Thoracic aorta (tissue), 2 donors: ENCODE measurements around the gene MRPS16. TPM values are rescaled to one million over a fixed set of nuclear protein-coding genes. Genes with fewer than 3 reads are reported as not detected.

ENCODE experiments used
- ATAC-seq: fragments of 150-250 bp; one replicate; pipeline ENCODE4 v1.8.0; 2017; ENCODE audit warnings: low read depth; ENCODE audit not compliant: insufficient number of reproducible peaks, low FRiP score
- DNase-seq: peaks from one replicate; pipeline ENCODE4 v3.0.0-alpha.2; 2020; ENCODE audit warnings: low spot score
- H3K27ac ChIP-seq, 2 donors: fragments of 200-600 bp; sonication (generic); 1 replicate in 1 of 2; 2 replicates in 1 of 2; pipeline ENCODE4 v1.5.1; 2016; ENCODE audit warnings: mild to moderate bottlenecking in 2 of 2, moderate library complexity in 2 of 2
- H3K27me3 ChIP-seq: fragments of 200-600 bp; sonication (generic); replicated peaks from 2 replicates; pipeline ENCODE4 v1.6.0; 2016; ENCODE audit warnings: mild to moderate bottlenecking; ENCODE audit not compliant: insufficient read depth
- H3K36me3 ChIP-seq: fragments of 200-600 bp; sonication (generic); one replicate; pipeline ENCODE4 v1.5.1; 2016
- H3K4me1 ChIP-seq, 2 donors: fragments of 200-600 bp; sonication (generic); 1 replicate in 1 of 2; 2 replicates in 1 of 2; pipeline versions ENCODE4 v1.5.1 to v1.6.0; 2016; ENCODE audit warnings: low read depth in 2 of 2, mild to moderate bottlenecking in 1 of 2; ENCODE audit not compliant: control insufficient read depth in 1 of 2
- H3K4me3 ChIP-seq: fragments of 200-600 bp; sonication (generic); 2 replicates; pipeline ENCODE4 v1.5.1; 2016; ENCODE audit warnings: mild to moderate bottlenecking
- H3K9me3 ChIP-seq: fragments of 200-600 bp; sonication (generic); 2 replicates; pipeline ENCODE4 v1.5.1; 2016
- total RNA-seq, 2 donors: library from RNA; depleted of rRNA; stranded (reverse); fragments of >200 nt; gene quantifications; one replicate each; pipeline versions ENCODE4 v1.1.0 to v1.2.3, GENCODE V29; 2016
- TF ChIP-seq, protein P1 (sequence below): fragments of 200-600 bp; sonication (generic); IDR thresholded peaks from one replicate; pipeline ENCODE4 v1.5.1; 2019; ENCODE audit warnings: antibody characterized with exemption

Gene MRPS16
- total RNA-seq, 2 donors from 2014 or later, result 29.3 to 41.2 TPM

DNA sequence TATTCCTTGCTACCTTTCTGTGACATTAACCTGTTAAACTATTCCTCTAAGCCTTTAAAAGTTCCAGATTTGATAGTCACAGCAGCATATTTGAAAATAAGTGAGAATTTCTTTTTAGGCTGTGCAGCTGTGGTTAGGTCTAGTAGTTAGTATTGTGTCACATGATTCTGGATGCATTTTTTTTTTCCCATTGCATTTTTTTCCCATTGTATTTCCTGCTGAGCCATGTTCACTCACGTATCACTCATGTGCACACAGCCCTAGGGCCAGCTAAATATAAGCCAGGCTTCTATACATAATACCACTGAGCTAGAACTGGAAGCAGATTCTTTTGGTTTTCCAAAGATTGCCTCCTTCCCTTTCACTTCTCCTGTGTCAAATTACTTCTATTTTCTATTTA is 42.7 kb downstream of the MRPS16 start:
- ATAC-seq, result no peak
- TF ChIP-seq, protein P1, sequence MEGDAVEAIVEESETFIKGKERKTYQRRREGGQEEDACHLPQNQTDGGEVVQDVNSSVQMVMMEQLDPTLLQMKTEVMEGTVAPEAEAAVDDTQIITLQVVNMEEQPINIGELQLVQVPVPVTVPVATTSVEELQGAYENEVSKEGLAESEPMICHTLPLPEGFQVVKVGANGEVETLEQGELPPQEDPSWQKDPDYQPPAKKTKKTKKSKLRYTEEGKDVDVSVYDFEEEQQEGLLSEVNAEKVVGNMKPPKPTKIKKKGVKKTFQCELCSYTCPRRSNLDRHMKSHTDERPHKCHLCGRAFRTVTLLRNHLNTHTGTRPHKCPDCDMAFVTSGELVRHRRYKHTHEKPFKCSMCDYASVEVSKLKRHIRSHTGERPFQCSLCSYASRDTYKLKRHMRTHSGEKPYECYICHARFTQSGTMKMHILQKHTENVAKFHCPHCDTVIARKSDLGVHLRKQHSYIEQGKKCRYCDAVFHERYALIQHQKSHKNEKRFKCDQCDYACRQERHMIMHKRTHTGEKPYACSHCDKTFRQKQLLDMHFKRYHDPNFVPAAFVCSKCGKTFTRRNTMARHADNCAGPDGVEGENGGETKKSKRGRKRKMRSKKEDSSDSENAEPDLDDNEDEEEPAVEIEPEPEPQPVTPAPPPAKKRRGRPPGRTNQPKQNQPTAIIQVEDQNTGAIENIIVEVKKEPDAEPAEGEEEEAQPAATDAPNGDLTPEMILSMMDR, result no peak
- no peak overlapping the region for H3K4me3 ChIP-seq
- DNase-seq, result no peak
- peaks cover 9% of the 10 kb centered on the region for H3K36me3 ChIP-seq
- no peak overlapping the region for H3K27ac ChIP-seq
- no peaks in the 10 kb centered on the region for H3K9me3 ChIP-seq
- H3K4me1 ChIP-seq, result no peaks in the 10 kb centered on the region
- H3K27me3 ChIP-seq, result no peaks in the 10 kb centered on the region

DNA sequence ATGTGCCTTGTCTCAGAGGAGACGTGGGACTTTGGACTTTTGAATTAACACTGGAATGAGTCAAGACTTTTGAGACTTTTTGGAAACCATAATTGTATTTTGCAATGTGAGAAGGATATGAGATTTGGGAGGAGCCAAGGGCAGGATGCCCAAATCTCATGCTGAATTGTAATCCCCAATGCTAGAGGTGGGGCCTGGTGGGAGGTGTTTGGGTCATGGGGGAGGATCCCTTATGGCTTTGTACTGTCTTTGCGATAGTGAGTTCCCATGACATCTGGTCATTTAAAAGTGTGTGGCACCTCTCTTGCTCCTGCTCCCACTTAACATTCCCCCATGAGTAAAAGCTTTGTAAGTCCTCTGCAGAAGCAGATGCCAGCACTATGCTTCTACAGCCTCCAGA is 44.6 kb downstream of the MRPS16 start:
- Histone ChIP-seq H3K4me1 (no peaks in the 10 kb centered on the region), H3K36me3 (peaks cover 9% of the 10 kb centered on the region), H3K4me3 (no peak overlapping the region), H3K9me3 (no peaks in the 10 kb centered on the region), H3K27ac (no peak overlapping the region), H3K27me3 (no peaks in the 10 kb centered on the region)
- ATAC-seq (no peak), DNase-seq (no peak)
- TF ChIP-seq, protein P1, result no peak

DNA sequence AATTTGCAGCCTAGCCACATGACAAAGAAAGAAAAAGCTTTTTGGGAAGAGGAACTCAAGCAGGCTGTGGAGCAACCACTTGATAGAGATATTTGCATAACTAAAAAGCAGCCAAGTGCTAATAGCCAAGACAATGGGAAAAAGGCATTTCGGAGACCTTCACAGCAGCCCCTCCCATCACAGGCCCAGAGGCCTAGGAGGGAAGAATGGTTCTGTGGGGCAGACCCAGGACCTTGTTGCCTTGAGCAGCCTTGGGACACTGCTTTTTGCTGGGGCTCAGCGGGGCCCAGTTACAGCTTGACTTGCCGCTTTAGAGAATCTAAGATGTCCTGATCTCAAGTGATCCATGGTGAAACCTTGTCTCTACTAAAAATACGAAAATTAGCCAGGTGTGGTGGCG is 46.1 kb downstream of the MRPS16 start:
- Histone ChIP-seq H3K4me1 (no peaks in the 10 kb centered on the region), H3K9me3 (no peaks in the 10 kb centered on the region), H3K36me3 (peaks cover 9% of the 10 kb centered on the region), H3K27ac (no peak overlapping the region), H3K4me3 (no peak overlapping the region), H3K27me3 (no peaks in the 10 kb centered on the region)
- TF ChIP-seq, protein P1, result no peak
- DNase-seq (no peak), ATAC-seq (no peak)

DNA sequence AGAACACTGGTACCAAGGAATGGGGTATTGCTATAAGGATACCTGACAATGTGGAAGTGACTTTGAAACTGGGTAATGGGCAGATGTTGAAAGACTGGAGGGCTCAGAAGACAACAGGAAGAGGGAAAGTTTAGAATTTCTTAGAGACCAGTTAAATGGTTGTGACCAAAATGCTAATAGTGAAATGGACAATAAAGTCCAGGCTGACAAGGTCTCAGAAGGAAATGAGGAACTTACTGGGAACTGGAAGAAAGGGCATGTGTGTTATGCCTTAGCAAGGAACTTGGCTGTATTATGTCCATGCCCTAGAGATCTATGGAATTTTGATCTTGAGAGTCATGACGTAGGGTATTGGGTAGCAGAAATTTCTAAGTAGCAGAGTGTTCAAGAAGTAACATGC is 46.6 kb downstream of the MRPS16 start:
- no peak for ATAC-seq
- TF ChIP-seq, protein P1, result no peak
- H3K4me3 ChIP-seq, result no peak overlapping the region
- no peak overlapping the region for H3K27ac ChIP-seq
- no peaks in the 10 kb centered on the region for H3K9me3 ChIP-seq
- H3K4me1 ChIP-seq, result no peaks in the 10 kb centered on the region
- DNase-seq, result no peak
- no peaks in the 10 kb centered on the region for H3K27me3 ChIP-seq
- H3K36me3 ChIP-seq, result peaks cover 9% of the 10 kb centered on the region

DNA sequence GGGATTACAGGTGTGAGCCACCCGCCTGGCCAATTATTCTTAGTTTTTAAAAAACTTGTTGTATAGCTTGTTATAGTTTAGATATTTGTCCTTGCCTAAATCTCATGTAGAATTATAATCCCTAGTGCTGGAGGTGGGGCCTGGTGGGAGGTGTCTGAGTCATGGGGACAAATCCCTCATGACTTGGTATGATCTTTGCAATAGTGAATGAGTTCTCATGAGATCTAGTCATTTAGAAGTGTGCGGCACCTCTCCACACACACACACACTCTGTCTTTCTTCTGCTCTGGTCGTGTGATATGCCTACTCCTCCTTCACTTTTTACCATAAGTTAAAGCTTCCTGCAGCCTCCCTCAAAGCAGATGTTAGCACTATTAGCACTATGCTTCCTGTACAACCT is 47.4 kb downstream of the MRPS16 start:
- no peaks in the 10 kb centered on the region for H3K4me1 ChIP-seq
- no peaks in the 10 kb centered on the region for H3K9me3 ChIP-seq
- H3K4me3 ChIP-seq, result no peak overlapping the region
- ATAC-seq, result no peak
- peaks cover 6% of the 10 kb centered on the region for H3K36me3 ChIP-seq
- no peak for DNase-seq
- H3K27ac ChIP-seq, result no peak overlapping the region
- TF ChIP-seq, protein P1, result no peak
- H3K27me3 ChIP-seq, result no peaks in the 10 kb centered on the region

Other genes with a start within 250 kb of the MRPS16 start
- 10 to 100 TPM; 24.4 to 37.0 TPM for gene P4HA1, start 155.8 kb downstream of the MRPS16 start, total RNA-seq
- gene NUDT13, start 142.2 kb downstream of the MRPS16 start, total RNA-seq, result under 1 TPM; 0.56 to 0.68 TPM
- 10 to 100 TPM; 34.8 to 39.2 TPM for gene ECD, start 84.6 kb downstream of the MRPS16 start, total RNA-seq
- 10 to 100 TPM in 1 of 2 donors, 1 to 10 TPM in 1; 9.0 to 13.1 TPM for gene FAM149B1, start 84.5 kb downstream of the MRPS16 start, total RNA-seq
- 10 to 100 TPM; 13.9 to 17.8 TPM for gene DNAJC9, start 5.4 kb downstream of the MRPS16 start, total RNA-seq
- gene CFAP70, start 106.2 kb upstream of the MRPS16 start, total RNA-seq, result 1 to 10 TPM; 1.9 to 3.4 TPM
- 100 to 1,000 TPM; 107 to 120 TPM for gene ANXA7, start 161.4 kb upstream of the MRPS16 start, total RNA-seq
- gene MSS51, start 180.9 kb upstream of the MRPS16 start, total RNA-seq, result 1 to 10 TPM; 2.6 to 3.5 TPM
- gene PPP3CB, start 243.4 kb upstream of the MRPS16 start, total RNA-seq, result 10 to 100 TPM; 39.4 to 80.6 TPM